Measurements from ENCODE around the gene C15orf39.
A peak's percentile ranks its signal among the peaks of the same experiment; 100 is the strongest.
"Not testable (repeated sequence)": the region's sequence is repeated elsewhere in the genome, so short reads cannot be mapped to it uniquely, and the experiment has no call there.

C15orf39 gene

DNA sequence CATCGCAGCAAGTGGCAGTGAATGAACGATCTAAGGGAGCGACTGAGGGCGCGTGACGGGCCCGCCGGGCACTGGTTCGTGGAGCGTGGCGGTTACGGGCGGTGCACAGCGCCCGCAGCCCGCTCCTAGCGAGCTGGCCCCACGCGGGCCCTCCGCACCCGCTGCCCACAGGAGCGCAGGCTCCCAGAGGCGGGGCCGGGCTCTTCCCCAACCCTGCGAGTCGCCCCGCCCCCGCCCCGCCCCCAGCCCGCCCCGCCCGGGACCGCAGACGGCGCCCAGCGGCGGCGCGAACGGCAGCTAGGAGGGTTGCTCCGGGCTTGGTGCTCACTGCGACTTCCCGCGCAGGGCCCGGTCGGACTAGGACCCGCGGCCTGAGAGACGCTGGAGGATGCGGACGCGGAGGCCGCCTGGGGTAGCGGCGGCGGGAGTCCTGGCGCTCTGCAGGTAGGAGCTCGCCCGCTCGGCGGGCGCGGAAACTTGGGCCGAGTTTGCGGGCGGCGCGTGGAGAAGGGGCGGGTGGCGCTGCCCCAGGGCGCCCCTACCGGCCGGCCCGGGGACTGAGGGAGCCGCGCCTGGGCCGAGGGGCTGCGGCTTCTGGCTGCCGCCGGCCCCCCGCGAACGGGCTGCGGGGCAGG lies at the start of gene C15orf39:
TSS of gene C15orf39 (plus strand) at position 267 of the 635 bp plus-strand sequence. CDS start 4,167 bp downstream, outside the sequence.
- peak; percentile 94 for DNase-seq (ENCODE audit: low spot score)

DNA sequence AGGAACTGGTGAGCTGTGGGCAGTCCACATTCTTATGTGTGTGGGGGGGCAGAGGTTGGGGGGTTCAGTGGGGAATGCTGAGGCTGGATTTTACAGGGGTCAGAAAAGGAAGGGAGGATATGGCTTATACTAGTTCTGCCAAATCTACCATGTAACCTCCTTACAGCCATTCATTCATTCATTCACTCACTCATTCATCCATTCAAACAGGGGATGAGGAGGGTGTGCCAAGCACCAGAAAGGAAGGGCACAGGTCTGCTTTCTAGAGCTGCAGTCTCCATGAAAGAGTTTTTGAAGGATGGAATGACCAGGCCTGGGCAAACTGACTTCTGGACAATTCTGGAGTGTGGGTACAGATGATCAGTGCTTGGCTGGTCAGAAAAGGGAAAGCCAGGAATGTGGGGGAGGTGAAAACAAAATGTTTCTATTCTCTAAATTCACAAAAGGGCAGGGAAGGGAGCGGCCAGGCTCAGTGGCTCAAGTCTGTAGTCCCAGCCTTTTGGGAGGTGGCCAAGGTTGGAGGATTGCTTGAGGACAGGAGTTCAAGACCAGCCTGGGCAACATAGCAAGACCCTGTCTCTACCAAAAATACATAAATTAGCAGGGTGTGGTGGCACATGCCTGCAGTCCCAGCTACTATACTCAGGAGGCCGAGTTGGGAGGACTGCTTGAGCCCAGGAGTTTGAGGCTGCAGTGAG lies 49.2 kb upstream of the C15orf39 start:
- no peak for DNase-seq (ENCODE audit: low spot score)

DNA sequence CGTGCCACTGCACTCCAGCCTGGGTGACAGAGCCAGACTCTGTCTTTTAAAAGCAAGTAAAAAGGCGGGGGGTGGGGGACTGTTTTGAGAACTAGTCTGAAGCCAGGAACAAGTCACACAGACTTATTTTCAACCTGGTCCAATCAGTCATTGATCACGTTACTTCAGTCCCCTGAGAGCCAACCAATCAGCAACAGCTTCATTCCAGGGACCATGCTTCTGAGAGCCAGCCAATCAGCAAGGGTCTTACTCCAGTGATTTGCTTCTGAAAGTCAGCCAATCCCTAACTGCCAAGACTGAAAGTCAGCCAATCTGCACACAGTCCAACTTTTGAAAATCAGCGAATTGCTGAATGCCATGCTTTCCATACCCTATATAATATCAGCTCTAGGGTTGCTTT lies 48.6 kb upstream of the C15orf39 start:
- DNase-seq (ENCODE audit: low spot score), result peak; percentile 52

DNA sequence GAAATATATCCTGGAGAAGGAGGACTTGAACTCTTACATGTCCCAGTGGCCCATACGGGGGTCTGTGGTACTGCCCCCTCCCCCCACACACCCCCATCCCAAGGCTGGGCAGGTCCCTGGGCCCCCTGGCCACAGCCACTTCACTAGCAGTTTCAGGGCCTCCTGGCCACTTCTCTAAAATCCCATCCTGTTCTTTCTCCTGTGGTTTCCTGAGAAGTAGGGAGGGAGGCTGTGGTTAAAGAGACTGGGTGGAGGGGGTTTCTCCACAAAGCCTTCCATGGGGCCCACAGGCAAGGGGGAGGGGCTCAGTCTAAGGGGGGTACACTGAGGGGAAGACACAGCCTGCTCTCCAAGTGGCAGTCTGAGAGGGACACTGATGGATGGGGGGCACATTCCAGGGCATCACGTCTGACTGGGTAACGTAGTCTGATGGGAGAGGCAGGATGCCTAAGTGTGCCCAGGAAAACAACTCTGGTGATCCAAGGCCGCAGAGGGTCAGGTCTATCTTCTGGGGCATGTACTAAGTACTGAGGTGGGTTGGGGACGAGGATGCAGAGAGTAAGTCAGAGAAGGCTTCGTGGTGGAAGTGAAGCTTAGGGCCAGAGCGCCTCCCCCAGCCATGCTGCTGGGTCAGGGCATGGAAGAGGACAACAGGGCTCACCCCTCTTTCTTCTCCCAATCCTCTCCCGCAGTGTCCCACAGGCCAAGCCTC lies 48.0 kb upstream of the C15orf39 start:
- no peak for DNase-seq (ENCODE audit: low spot score)

DNA sequence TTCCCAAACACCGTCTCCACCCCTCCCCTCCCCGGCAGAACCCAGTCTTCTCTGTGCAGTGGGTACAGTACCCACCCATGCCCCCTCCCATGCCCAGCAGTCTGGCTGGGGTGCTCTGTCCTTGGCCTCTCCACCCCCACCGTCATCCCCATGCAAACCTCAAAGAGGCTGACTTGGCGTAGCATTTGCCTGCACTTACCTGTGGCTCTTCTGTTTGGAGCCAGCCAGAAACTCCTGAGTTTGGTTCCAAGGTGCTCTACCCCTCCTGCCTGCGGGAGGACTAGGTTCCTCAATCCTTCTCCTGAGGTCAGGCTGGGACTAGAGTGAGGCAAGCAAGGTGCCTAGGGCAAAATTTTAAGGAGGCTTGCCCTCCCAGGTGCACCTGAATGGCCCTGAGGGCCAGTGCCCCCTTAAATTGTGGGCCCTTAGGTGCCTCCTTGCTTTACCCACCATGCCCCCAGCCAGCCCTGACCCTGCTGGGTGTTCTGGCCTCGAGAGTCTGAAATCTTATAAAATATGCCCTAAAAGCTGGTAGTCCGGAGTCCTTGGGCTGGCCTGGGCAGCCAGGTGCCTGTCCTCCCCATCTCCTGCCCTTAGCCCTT lies 47.1 kb upstream of the C15orf39 start:
- DNase-seq (ENCODE audit: low spot score), result no peak

DNA sequence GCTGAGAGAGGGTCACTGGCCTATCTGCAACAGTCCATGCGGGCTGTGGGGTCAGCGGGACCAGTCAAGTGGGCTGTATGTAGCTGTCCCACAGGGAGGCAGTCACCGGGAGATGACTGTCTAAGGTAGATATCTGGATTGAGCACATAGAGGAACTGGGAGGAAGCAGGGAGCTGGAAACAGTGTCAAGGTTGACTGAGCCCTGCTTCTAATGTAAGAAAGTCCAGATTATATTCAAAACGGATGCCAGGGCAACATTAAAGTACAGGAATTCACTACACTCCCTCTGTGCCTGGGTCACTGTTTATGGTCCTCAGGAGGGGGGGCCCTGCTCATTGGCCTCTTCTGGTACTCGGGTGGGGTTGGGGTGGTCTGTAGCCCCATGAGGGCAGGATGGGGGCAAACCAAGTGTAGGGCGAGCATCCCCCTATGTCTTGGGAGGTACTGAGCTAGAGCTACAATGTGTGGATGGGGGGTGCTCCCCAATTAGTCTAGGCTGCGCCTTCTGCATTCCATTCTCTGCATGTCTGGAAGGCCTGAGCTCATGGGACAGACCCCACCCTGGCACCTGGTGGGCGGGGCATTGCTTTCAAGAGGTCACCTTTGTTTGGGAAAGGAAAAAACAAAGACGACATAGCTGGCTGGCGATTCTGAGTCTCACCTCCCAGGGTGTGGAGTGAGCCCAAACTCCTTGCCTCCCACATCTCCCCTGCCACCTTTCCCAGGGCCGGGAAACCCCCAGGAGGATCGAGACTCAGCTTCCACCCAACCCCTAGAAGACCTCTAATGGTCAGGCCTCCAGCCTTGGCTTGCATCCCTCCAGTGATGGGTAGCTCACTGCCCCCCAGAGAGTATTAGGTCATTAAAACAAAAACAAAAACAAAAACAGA lies 45.1 kb upstream of the C15orf39 start:
- DNase-seq (ENCODE audit: low spot score), result no peak

DNA sequence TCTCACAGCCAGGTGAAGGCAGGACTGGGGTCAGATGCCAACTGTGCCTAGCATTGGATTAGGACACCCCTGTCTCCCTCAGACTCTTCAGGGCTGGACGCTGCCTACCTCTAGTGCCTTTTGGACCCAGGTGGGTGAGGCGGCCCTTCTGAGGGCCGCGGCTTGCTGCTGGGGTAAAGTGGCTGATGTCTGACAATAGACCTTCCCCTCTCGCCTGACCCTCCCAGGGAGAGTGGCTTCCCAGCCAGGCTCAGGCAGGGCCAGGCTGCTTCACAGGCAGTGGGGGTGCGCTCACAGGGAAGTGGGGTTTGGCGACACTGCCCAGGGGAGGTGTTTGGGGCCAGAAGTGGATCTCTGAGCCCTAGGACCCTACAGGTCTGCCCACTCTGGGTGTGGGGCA lies 43.3 kb upstream of the C15orf39 start:
- DNase-seq (ENCODE audit: low spot score), result no peak

DNA sequence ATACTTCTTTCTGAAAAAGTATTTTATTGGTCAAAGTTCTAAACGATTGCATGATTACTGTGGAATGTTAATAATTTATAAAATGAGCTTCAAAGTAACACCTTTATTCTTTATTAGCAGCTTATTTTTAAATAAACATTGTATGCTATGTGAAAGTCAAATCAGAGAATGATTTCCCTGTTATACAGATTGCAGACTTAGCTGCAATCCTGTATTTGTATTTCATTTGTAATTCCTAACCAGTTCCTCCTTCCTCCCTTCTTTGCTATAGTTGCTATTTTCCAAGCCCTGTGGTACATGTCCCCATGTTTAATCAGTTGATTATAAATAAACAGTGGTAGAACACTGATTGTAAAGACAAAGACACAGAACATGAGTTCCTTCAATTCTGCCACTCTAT lies 42.4 kb upstream of the C15orf39 start:
- no peak for DNase-seq (ENCODE audit: low spot score)

DNA sequence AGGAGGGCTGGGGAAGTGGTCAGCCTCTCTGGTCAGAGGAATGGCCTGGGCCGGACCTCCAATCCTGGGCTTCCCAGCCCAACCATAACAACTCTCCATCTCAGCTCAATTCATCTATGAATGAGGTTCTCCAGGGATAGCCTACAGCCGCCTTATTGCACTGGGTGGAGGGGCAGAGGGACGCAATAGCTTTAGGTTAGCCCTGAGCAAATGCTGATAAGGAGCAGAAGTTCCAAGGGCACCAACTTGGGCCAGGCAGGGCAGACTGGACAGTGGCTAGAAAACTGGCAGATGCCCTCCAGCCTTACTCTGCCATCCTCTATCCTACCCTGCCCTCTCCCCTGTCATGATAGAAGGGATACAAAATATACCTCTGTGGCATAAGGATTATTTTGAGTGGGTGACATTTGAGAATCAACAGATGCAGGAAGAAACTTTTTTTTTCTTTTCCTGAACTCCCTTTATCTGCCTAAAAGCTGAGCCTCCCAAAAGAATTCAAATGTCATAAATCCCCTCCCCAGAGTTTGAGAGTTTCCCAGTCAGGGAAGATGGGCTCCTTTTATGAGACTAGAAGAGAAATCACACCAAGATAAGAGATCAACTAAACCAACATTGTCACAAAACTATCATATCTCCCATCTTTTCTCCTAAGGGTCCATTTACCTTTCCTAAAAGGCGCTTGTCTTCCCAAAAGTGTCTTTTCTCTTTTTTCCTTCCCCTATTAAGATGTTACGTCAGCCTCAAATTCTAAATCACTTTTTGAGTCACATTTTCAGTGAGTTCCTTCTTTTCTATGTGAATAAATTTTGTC lies 40.4 kb upstream of the C15orf39 start:
- DNase-seq (ENCODE audit: low spot score), result no peak

DNA sequence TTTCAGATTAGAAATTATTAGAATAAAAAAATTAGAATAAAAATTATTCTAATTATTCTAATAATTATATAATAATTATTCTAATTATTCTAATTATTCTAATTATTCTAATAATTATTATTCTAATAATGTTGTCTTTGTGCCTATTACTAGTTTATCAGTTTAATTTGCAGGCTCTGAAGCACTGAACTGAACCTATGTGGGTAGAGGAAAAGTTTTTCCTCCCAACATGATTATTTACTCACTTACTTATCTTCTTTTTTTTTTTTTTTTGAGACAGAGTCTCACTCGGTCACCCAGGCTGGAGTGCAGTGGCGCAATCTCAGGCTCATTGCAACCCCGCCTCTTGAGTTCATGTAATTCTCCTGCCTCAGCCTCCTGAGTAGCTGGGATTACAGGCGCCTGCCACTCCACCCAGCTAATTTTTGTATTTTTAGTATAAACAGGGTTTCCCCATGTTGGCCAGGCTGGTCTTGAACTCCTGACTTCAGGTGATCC lies 39.7 kb upstream of the C15orf39 start:
- DNase-seq (ENCODE audit: low spot score), result no peak

DNA sequence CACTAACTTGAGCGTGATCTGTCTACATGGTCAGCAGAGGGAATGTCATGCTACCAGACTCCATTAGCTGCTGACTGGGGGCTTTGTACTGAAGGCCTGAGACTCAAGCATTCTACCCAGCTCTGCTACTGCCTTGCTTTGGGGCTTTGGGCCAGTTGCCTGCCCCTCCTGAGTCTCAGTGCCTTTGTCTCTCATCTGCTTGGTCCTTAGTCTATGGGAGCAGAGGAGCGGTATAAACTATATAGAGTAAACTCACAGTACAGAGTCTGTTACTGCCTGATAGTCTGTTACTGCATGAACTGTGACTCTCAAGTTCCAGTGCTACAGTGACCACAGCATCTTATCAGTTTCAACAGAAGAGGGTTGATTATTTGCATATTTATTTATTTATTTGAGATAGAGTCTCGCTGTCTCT lies 38.5 kb upstream of the C15orf39 start:
- no peak for DNase-seq (ENCODE audit: low spot score)

DNA sequence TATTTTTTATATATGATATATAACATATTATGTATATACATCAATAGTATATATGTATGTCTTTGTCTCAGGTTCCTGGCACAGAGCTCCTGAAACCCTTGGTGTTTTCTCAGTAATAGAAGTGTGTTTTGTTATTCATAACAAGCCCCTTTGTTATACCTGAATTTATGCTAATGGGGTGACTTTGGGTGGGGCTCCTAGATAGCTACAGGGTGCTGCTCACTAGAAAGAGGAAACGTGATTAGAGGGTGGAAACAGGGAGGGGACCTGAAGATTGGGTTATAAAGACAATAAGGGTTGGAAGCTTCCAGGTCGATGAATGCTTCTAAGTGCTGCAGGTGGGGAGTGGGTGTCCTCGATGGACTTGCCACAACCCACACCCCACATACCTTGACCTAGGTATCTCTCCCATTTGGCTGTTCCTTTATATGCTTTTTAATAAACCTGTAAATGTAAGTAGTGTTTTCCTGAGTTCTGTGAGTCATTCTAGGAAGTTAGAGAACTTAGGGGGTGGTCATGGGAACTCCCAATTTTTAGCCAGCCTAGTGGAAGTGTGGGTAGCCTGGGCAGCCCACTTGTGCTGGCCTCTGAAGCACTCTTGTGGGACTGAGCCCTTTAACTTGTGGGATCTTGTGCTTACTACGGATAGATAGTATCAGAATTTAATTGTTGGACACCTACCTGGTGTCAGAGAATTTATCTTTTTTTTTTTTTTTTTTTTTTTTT lies 36.9 kb upstream of the C15orf39 start:
- DNase-seq (ENCODE audit: low spot score), result no peak

DNA sequence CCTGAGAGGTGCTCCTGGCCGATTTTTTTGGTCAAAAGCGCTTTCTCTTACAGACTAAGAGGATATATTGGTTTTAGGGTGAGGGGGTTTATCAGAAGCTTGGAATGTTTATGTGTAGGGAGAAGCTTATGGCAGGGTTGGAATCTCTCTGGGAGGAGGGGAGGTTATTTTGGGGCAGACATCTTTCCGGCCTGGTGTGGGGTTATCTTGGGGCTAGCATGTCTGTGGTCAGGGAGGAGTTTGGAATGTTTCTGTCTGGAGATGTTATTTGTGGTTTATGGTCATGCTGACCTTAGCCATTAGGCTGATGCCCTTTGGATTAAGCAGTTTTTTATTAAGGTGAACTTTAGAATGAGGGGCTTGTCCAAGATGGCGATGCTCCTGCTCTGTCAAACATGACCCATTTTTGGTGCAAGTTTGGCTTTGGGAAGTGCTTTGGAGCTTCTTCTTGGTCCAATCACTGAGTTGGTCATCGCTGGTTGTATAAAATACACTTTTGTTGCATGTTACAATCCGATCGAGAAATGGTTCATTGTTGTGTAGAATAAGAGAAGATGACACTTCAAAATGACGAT lies 35.1 kb upstream of the C15orf39 start:
- DNase-seq (ENCODE audit: low spot score), result not testable (repeated sequence)

DNA sequence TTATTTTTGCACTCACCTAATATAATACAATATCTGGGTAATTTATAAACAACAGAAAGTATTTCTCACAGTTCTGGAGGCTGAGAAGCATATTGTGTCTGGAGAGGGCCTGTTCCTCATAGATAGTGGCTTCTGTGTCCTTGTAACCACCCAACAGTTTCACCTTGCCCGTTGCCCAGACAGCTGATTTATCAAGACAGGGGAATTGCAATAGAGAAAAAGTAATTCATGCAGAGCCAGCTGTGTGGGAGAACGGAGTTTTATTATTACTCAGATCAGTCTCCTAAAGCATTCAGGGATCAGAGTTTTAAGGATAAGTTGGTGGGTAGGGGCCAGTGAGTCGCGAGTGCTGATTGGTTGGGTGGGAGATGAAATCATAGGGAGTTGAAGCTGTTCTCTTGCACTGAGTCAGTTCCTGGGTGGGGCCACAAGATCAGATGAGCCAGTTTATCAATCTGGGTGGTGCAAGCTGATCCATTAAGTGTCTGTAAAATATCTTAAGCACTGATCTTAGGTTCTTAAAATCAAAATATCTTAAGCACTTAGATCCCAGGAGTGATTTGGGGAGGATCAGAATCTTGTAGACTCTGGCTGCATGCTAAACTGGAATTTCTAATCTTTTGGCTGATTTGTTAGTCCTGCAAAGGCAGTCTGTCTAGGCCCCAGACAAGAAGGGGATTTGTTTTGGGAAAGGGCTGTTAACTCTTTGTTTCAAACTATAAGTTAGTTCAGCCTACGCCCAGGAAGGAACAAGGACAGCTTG lies 33.9 kb upstream of the C15orf39 start:
- no peak for DNase-seq (ENCODE audit: low spot score)

DNA sequence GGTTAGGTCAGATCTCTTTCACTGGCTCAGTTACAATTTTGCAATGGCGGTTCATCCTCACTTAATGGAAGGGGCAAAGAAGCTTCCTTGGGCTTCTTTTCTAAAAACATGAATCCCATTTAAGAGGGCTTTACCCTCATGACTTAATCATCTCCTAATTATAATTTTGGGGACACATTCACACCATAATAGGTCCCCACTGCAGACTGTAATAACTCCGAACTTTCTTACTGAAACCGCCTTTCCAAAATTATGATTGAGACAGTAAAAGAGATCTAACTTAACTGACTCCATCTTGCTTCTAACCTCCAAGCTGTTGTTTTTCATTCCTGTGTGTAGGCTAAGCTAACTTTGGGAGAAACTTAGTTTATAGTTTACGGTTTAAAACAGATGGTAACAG lies 33.3 kb upstream of the C15orf39 start:
- no peak for DNase-seq (ENCODE audit: low spot score)

DNA sequence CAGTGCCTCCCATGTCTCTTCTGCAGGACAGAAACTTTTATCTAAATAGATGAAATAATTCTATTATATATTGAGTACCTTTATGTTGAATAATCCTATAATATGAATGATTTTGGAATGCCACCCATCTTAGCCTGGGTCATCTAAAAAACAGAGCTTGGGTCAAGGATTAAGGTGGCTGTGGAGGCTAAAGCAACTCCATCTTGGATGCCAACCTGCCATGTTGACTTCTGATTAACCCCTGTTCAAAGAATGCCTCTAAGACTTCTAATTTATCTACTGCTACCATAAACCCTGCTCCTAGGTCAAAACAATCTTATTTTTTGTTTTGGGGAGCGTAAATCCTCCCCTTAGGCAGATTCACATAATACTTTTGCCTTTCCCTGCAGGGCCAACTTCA lies 31.5 kb upstream of the C15orf39 start:
- no peak for DNase-seq (ENCODE audit: low spot score)

DNA sequence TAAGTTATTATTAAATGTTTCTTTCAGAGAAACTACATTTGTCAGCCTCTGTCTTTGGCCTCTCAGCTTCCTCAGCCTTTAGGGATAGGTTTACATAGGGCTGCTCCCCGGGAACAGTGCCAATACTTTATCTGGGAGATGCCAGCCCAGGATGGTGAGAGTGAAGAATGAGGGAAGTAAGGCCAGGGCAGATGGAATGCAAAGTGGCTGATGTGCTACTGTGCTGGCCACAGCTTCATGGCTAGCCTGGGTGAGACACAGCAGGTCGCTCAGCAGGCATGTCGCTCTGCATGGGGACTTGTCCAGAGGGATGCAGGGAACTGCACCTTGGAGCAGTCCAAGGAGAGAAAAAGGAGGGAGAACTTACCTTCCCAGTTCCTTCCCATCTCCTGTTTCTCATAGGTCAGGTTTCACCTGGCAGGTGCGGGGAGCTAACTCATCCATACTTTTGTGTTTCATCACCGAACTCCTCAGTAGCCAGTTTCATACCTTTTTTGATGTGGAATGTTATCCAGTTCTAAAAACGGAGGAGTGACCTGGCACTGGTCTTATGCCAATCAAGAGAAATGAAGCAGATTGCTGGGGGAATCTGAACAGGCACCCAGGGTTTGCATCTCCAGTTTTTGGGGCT lies 30.9 kb upstream of the C15orf39 start:
- DNase-seq (ENCODE audit: low spot score), result peak; percentile 22

DNA sequence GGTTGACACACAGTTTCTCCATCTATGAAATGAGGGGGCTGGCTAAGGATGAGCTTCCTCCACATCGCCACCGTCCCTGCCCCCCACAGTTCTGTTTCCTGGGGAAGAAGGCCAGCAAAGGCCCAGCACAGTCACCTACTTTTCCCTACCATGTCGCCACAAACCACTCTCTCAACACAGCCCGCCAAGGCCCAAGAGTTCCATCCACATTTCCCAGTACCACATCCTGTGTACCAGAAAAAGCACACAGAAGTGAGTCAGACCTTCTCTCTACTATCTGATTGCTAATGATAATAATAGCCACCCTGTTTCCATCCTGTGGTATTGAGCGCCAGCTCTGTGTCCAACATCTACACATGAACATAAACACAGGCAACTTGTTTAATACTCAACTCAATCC lies 30.3 kb upstream of the C15orf39 start:
- peak; percentile 70 for DNase-seq (ENCODE audit: low spot score)
